Daoy (cell line): Measurements from ENCODE around the gene PTPN12. TPM values are rescaled to one million over a fixed set of nuclear protein-coding genes. Genes with fewer than 3 reads are reported as not detected.
"Not testable (repeated sequence)": the region's sequence is repeated elsewhere in the genome, so short reads cannot be mapped to it uniquely, and the experiment has no call there.

Experiments used
- DNase-seq: peaks from one replicate; pipeline ENCODE4 v3.0.0-alpha.2; 2015; ENCODE audit warnings: low read depth
- total RNA-seq: library from RNA; depleted of rRNA; stranded (reverse); fragments of >200 nt; shearing (Covaris generic); gene quantifications from 2 replicates; pipeline ENCODE4 v1.2.3, GENCODE V29; 2014

Gene PTPN12
- total RNA-seq, 1 experiment from 2014 or later, result 24.7 TPM

GRCh38 chr7:77579797-77580196 is 42.7 kb downstream of the PTPN12 start:
- no peak for DNase-seq

GRCh38 chr7:77580762-77581350 is 43.8 kb downstream of the PTPN12 start:
- no peak for DNase-seq

- DNase-seq, result no peak
Observed at GRCh38 chr7:77587272-77587671, 50.2 kb downstream of the PTPN12 start.

DNA sequence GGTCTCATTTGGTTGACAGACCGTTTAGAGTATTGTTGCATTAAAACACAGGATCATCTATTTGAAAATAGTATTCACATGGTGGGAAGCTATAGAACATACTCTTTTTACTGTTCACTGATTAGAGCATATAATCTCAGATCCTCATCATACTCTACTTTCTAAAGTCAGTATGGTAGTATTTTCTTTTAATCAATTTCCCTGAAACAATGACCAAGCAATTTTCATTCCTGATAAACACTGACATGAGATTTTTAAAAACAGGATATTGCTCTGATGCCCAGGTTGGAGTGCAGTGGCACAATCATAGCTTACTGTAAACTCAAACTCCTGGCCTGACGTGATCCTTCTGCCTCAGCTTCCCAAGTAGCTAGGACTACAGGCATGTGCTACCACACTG is 63.9 kb downstream of the PTPN12 start:
- DNase-seq, result no peak

GRCh38 chr7:77606562-77606961 is 69.5 kb downstream of the PTPN12 start:
- DNase-seq, result no peak

- no peak for DNase-seq
Observed at GRCh38 chr7:77619314-77619713, 82.2 kb downstream of the PTPN12 start.

DNA sequence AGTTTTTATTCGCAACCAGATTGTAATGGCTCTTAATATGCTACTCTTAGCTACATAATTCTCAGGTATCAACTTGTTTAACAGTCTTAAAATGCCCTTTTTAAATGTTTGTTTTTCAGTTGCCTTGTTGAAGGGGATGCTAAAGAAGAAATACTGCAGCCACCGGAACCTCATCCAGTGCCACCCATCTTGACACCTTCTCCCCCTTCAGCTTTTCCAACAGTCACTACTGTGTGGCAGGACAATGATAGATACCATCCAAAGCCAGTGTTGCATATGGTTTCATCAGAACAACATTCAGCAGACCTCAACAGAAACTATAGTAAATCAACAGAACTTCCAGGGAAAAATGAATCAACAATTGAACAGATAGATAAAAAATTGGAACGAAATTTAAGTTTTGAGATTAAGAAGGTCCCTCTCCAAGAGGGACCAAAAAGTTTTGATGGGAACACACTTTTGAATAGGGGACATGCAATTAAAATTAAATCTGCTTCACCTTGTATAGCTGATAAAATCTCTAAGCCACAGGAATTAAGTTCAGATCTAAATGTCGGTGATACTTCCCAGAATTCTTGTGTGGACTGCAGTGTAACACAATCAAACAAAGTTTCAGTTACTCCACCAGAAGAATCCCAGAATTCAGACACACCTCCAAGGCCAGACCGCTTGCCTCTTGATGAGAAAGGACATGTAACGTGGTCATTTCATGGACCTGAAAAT is 89.7 kb downstream of the PTPN12 start:
- no peak for DNase-seq

- DNase-seq, result no peak
Observed at GRCh38 chr7:77627309-77627676, 90.2 kb downstream of the PTPN12 start.

DNA sequence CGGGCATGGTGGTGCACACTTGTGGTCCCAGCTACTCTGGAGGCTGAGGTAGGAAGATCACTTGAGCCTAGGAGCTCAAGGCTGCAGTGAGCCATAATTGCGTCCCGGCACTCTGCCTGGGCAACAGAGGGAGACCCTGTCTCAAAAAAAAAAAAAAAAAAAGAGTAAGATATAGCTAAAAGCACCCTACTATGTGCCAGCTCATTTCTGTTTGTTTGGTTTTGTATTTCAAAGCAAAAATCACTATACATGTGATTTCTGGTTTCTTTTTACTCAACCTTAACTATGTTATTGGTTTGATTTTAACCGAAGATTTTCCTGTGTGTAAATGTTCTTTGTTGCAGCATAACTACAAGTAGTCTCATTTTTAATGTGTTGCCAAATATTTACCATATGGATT is 92.7 kb downstream of the PTPN12 start:
- no peak for DNase-seq

- no peak for DNase-seq
Observed at GRCh38 chr7:77631820-77632219, 94.7 kb downstream of the PTPN12 start.

GRCh38 chr7:77644774-77645173 is 107.7 kb downstream of the PTPN12 start:
- no peak for DNase-seq

DNA sequence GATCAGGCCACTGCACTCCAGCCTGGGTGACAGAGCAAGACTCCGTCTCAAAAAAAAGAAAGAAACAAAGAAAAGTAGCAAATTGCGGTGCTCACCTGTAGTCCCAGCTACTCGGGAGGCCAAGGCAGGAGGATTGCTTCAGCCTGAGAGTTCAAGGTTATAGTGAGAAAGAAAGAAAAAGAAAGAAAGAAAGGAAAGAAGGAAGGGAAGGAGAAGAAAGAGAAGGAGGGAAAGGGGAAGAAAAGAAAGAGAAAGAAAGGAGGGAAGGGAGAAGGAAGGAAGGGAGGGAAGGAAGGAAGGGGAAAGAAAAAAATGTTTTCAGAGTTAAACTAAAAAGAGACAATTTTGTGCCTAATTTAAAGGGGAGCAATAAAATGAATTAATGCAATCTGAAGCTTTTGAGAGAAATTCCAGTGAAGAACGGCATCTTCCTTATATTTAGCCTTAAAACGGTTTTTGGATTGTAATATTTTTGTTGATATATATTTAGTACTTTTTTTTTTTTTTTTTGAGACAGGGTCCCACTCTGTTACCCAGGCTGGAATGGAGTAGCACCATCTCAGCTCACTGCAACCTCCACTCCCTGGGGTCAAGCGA is 111.7 kb downstream of the PTPN12 start:
- no peak for DNase-seq

DNA sequence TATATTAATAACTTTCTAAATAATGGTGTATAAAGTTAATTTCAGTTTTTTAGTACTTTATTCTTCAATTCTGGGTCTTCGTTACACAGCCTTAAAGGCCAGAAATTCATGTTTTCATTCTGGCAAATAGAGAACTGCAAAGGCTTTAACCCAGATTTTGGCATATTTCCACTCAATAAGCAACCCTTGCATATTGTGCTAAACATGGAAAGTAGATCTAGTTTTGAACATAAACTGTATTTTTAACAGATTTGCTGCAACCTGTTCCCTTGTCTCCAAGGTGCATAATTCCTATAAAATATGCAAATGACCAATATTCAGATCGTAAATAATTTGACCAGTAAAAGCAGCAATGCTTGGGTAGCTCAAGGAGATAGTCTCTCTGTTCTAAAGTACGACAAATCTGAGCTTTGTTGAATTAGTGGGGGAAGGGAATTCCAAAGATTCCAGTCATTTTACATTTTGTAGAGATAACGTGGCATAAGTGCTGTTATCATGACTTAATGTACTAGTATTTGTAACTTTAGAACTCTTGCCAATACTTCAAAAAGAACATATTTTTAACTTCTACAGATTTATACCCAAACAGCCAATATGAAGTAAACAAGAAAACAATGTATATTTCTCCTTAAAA is 112.7 kb downstream of the PTPN12 start:
- DNase-seq, result no peak

DNA sequence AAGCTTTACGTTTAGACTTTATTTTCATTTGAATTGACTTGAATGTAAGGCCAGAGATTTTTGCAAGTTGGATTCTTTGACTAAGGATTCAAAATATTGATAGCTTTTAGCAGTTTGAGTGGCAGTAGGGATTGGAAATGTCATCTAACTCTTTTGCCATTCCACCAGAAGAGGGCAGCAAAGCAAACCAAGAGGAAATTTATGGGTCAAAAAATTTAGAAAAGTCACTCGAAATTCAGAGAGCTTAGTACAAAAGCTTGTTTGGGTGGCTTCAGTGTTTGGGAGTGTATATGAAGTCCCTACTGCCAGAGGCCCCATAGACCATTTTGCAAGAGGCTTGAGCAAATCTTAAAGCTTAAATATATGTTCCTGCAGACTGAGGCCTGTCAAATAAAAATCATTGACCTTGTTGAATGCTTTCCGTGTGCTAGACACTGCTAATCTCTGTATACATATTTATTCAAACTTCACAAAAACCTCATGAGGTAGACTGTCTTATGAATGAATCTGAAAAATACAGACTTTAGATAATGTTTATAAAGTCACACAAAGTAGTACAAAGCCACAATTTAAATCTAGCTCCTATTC is 114.6 kb downstream of the PTPN12 start:
- DNase-seq, result peak; percentile 6

DNA sequence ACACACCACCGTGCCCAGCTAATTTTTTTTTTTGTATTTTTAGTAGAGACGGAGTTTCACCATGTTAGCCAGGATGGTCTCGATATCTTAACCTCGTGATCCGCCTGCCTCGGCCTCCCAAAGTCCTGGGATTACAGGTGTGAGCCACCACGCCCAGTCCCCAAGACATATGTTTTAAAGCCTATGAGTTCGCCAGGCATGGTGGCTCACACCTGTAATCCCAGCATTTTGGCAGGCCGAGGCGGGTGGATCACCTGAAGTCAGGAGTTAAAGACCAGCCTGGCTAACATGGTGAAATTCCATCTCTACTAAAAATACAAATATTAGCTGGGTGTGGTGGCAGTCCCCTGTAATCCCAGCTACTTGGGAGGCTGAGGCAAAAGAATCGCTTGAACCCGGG is 115.7 kb downstream of the PTPN12 start:
- not testable (repeated sequence) for DNase-seq

DNA sequence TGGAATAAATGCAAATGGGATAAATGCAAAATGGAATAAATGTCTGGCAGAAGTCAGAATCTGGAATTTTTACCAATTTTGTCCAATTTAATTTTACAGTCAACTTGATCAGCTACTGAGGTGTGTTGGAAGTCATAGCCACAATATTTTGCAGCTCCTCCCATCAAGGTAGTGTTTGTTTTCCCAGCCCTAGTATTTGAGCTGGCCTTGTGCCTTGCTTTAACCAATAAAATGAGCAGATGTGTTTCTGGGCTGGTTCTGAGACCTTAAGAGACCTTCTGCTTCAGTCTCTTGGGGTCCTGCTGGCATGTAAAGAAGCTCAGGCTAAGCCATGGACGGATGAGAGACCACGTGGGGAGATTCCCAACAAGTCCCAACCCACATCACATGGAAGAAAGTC is 116.5 kb downstream of the PTPN12 start:
- DNase-seq, result no peak

DNA sequence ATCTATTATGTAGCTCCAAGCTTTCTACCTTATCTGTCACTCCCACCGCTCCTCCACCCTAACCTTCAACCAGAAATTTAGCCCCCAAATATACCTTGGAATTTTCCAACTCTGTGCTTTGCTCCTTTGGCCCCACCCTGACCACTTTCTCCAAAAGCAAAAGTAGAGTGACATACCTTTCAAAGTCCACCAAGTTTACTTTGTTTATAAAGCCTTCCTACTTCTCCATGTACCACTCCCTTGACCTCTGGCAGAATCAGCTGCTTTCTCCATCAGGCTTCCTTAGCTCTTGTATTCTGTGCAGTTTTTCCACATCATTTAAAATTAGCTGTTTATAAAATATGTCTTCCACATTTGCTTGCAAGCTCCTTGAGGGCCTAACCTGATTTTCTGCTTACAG is 118.3 kb downstream of the PTPN12 start:
- no peak for DNase-seq

DNA sequence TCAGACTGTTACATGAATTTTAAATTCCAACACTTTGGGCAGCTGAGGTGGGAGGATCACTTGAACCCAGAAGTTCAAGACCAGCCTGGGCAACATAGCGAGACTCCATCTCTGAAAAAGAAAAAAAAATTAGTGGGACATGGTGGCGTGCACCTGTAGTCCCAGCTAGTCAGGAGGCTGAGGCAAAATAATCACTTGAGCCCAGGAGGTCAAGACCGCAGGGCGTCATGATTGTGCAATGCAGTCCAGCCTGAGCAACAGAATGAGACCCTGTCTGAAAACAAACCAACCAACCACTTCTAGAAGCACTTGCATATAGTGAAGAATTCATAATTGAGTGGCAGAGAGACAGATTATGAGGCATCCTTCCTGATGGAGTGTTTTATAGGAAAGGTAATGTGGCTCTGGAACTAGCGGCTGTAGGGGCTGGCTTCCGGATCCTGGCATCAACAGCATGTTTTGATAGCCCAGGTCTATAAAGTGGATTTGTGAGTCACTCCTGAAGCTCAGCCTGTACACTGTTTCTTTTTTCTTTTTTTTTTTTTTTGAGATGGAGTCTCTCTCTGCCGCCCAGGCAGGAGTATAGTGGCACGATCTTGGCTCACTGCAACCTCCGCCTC is 118.9 kb downstream of the PTPN12 start:
- DNase-seq, result peak; percentile 19

- DNase-seq, result peak; percentile 11
Observed at GRCh38 chr7:77657427-77658224, 120.5 kb downstream of the PTPN12 start.

DNA sequence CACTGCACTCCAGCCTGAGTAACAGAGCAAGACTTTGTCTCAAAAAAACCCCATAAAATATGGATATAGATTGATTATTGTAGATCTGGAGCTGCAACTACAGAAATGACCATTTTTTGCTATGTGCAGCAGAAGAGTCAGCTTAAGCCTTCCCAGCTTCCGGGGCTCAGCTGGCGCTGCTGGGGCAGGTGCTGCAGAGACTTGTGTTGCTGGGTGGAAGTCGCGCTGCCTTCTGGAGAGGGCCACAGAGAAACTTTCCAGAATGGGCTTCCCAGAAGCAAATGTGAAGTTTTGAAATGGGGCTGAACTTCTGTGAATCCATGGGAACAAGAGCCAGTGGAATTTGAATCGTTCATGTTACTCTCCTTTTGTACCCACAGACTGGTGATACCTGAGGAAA is 121.8 kb downstream of the PTPN12 start:
- no peak for DNase-seq

DNA sequence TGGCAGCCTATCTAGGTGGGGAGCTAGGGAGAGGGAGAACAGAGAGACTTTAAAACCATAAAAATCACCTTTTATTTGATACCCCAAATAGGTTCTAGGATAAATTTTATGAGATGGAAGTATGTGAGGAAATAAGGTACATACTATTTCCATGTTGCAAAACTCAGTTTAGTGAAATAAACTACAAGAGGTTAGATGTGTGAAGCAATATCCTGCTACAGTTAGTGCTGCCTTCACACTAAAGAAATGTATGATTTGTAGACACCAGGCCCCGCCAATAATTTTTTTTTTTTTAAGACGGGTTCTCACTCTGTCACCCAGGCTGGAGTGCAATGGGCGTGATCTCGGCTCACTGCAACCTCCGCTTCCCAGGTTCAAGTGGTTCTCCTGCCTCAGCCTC is 124.7 kb downstream of the PTPN12 start:
- no peak for DNase-seq
